ENCODE data around the gene EWSR1.

Gene EWSR1

DNA sequence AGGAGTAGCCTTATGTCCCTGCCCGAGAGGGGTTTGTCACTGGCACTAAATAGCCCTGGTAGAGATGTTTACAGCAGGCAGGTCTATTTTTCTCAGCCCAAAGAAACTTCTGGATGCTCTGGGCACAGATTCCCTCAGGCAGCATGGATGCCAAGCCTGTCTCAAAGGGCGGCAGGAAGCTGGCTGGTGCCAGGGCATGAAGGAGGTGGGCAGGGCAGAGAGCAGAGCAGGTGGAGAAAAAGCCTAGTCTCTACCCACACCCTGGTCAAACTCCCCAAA, 34.3 kb downstream of the EWSR1 start:
- DNase-seq (ENCODE audit: insufficient read length, low spot score) (no peak), FAIRE-seq (no peak)

DNA sequence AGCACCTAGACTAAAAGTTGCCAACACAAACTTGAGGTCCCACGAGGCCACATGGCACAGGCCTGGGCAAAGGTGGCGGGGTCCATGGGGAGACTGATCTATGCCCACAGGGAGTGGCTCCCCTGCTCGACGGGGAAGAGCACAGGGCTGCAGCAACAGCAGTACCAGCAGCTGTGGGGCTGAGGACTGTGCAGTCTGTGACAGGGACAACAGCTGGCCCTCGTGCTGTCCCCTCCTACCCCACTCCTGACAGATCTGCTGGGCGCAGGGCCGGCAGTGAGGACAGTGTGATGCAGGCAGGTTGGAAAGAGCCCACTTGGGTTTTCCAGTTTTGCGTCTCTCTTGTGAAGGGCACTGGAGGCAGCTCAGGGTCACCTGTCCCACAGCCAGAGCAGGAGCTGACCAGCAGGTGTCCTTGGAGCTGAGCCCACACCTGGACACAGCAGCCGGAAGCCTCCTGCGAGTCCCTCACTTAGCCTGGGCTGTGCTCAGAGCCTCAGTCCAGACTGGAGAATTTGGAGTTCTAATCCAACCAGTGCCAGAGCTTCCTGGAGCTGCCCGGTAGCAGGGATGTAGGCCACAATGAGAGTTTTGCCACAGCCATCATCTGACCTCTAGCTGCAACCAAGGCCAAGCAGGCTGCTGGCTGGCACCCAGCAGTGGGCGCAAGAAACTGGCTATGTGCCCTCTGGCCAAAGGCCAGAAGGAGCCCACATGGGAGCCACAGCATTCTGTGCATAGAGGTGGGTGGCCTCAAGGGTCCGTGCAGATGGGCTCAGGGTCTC, 34.8 kb downstream of the EWSR1 start:
- no peak for DNase-seq (ENCODE audit: insufficient read length, low spot score)
- no peak for FAIRE-seq

DNA sequence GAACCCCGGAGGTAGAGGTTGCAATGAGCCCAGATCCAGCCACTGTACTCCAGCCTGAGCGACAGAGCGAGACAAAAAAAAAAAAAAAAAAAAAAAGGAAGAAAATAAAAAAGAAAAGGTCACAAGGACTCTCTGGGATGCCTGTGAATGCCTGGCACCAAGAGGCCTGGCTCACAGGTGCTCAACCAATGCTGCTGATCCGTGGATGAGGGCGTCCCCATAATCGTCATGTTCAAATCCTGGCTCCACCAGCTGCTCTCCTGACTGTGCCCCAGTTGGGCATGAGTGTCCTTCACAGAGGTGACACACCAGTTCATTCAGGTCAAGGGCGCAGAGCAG, 37.7 kb downstream of the EWSR1 start:
- DNase-seq (ENCODE audit: insufficient read length, low spot score) (no peak), FAIRE-seq (no peak)

DNA sequence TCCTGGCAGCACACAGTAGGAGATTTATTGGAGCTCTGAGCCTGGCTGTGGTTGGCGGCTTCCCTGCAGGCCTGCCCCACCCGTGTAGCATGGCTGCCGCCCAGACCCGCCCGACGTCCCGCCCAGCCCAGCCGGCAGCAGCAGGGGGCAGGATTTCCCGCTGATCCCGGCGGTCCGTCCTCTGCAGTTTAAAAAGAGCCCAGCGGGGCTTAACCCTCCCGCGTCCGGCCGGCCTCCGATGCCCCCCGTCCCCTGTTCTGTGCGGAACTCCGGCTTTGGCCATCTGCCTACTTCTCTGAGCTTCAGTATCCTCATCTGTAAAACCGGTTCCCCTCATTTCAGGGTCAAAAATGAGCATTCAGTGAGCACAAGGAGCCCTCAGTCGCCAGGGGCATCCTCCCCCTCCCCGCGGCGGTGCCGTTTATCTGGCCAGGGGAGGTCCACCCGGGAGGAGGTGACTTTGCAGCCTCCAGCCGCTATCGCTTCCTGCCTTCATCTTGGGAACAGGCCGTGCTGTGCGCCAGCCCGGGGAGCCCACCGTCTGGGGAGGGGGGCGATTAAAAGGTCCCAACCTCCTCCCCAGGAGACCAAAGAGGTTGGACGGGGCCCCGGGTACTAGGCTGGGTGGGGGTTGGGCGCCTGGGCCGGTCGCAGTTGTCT, 38.2 kb downstream of the EWSR1 start, which contains the start of gene GAS2L1:
Gene GAS2L1 (plus strand): TSS at position 476 of the 660 bp plus-strand sequence. CDS start 1,456 bp downstream, outside the sequence.
- FAIRE-seq, result no peak
- DNase-seq (ENCODE audit: insufficient read length, low spot score), result no peak

DNA sequence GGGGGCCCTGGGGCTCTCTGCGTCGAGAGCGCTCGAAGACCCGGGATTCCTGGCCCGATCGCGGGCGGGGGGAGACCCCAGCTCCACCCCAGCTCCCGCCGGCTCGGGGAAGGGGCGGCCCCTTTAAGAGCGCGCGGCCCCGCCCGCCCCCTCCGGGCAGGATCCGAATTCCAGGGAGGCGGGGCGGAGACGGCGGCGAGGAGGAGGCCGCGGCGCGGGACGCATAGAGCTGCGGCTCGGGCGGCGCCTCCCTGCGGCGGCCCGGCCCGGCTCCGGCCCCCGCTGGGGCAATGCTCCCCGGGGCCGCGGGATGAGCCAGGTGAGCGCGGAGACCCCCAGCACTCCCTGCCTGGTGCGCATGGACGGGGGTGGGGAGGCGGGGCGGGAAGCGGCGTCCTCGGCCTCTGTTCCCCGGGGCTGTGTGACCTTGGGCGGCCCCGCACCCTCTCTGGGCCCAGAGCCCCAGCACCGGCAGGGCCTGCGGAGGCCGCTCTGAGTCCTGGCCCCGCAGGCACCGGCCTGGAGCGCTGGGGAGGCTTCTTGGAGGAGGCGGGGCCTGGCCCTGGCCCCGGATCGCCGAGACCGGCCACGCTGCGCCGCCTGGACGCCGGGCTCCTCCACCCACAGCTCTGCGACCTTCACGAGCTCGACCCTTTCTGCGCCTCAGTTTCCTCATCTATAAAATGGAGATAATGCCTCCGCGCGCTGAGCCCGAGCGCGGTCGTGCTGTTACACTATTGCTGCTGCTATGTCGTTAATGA, 38.9 kb downstream of the EWSR1 start:
- FAIRE-seq (no peak), DNase-seq (ENCODE audit: insufficient read length, low spot score) (no peak)

DNA sequence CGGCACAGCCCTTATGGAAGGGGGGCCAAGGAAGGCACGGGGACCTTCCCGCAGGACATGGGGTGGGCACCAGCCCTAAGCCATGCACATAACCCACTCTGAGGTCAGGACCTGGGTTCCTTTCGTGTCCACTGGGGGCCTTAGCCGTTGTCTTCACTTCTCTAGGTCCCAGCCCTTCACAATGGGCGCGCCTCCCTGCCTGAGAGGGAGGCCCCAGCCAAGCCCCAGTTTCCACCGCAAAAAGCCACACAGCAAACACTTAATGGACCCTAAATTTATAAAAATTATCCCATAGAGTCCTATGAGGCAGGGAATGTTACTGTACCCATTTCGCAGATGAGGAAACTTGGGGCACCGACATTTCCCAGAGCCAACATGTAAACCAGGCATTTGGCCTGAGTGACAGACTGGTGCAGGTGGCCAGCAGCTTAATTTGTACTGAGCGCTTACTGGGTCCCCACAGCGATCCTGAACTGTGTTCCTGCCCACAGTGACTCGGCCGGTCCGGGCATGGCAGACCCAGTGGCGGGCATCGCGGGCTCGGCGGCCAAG, 39.6 kb downstream of the EWSR1 start:
- no peak for FAIRE-seq
- no peak for DNase-seq (ENCODE audit: insufficient read length, low spot score)

DNA sequence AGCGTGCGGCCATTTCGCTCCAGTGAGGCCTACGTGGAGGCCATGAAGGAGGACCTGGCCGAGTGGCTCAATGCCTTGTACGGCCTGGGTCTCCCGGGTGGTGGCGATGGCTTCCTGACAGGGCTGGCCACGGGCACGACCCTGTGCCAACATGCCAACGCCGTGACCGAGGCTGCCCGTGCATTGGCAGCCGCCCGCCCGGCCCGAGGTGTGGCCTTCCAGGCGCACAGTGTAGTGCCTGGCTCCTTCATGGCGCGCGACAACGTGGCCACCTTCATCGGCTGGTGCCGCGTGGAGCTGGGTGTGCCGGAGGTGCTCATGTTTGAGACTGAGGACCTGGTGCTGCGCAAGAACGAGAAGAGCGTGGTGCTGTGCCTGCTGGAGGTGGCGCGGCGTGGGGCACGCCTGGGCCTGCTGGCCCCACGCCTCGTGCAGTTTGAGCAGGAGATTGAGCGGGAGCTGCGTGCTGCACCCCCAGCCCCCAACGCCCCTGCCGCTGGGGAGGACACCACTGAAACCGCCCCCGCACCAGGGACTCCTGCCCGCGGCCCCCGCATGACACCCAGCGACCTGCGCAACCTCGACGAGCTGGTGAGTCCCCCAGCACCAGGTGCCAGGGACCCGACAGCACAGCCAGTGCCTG, 40.2 kb downstream of the EWSR1 start:
- FAIRE-seq, result no peak
- no peak for DNase-seq (ENCODE audit: insufficient read length, low spot score)

DNA sequence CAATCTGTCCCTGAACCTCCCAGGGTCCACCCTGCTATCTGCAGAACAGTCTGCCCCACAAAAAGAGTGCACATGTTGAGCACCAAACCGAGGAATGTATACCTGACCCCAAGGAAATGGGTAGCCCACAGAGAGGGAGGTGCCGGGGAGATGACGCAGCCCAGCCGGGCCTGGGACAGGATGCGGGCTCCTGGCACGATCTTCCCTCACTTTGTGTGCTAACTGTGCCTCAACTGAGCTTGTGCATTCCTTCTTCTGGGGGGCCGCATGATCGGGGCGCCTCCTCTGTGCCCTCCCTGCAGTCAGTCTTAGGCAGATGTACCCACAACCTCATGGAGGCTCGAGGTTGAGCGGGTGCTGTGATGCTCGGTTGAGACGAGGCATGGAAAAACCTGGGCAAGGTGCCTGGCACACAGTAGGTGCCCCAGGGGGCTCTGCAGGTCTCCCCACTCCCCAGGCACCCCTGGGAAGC, 40.8 kb downstream of the EWSR1 start:
- DNase-seq (ENCODE audit: insufficient read length, low spot score), result no peak
- no peak for FAIRE-seq

DNA sequence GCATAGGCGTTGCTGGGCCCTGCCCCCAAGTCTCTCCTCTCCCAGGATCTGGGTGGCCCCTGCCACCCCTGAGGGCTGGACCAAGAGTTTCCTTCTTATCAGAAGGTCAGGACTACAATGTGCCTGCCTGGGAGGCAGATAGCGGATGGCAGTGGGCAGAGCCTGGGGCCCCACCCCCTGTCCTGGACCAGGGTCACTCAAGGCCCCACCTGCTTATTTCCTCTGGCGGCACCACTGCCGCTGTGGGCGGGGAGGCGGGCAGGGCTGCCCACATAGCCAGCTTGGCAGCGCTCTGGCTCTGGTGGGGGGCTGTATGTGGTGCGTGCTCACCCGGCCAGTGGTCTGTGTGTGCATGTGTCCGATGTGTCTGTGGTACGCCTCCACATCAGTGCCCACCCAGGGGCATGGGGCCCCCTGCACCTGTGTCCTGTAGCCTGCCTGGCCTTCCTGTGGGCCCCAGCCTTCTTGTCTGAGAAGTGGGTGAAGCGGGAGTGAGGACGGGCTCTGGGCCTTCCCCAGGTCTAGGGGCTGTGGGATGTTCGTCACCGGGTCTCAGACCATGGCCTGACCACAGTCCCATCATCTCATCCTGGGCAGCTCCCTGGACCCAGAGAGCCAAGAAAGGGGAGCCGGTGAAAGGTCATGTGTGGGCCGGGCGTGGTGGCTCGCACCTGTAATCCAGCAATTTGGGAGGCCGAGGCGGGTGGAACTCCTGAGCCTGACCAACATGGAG, 41.4 kb downstream of the EWSR1 start:
- DNase-seq (ENCODE audit: insufficient read length, low spot score) (no peak), FAIRE-seq (no peak)

DNA sequence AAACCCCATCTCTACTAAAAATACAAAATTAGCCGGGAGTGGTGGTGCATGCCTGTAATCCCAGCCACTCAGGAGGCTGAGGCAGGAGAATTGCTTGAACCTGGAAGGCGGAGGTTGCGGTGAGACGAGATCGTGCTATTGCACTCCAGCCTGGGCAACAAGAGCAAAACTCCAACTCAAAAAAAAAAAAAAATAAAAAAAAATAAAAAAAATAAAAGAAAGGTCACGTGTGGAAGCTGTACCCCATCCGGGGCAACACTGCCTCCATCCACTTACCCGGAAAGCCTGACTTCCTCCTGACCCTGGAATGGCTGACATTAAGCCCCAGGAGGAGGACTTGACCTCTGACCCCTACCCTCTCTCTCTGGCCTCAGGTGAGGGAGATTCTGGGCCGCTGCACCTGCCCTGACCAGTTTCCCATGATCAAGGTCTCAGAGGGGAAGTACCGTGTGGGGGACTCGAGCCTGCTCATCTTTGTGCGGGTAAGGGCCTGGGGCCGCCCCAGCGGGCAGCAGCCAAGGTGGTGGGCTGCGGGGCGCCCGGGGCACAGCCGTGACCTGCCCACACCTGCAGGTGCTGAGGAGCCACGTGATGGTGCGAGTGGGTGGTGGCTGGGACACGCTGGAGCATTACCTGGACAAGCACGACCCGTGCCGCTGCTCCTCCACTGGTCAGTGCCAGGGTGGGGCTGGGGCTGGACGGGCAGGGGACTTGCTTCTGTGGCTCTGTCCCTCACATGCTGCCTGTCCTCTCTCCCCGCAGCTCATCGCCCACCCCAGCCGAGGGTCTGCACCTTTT, 42.2 kb downstream of the EWSR1 start:
- no peak for FAIRE-seq

DNA sequence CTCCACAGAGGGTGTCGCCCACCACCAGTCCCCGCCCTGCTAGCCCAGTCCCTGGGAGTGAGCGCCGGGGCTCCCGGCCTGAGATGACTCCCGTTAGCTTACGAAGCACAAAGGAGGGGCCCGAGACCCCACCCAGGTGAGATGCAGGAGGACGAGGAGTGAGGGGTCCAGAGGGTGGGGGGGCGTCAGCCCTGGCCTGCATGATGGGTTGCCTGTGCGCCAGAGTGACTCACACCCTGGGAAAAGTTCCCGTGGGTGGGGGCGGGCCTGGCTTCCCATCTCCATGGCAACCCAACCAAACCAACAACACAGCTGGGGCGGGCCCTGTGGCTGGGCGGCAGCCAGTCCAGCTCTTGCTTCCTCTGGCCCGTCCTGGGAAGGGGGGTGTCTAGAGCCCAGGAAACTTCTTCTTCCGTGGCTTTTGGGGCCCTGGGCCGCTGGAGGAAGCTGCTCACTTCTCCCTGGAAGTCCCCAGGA, 42.8 kb downstream of the EWSR1 start:
- no peak for DNase-seq (ENCODE audit: insufficient read length, low spot score)
- FAIRE-seq, result no peak

More for the DNA sequence above, 42.2 kb downstream of the EWSR1 start:
- DNase-seq (ENCODE audit: insufficient read length, low spot score), result no peak

DNA sequence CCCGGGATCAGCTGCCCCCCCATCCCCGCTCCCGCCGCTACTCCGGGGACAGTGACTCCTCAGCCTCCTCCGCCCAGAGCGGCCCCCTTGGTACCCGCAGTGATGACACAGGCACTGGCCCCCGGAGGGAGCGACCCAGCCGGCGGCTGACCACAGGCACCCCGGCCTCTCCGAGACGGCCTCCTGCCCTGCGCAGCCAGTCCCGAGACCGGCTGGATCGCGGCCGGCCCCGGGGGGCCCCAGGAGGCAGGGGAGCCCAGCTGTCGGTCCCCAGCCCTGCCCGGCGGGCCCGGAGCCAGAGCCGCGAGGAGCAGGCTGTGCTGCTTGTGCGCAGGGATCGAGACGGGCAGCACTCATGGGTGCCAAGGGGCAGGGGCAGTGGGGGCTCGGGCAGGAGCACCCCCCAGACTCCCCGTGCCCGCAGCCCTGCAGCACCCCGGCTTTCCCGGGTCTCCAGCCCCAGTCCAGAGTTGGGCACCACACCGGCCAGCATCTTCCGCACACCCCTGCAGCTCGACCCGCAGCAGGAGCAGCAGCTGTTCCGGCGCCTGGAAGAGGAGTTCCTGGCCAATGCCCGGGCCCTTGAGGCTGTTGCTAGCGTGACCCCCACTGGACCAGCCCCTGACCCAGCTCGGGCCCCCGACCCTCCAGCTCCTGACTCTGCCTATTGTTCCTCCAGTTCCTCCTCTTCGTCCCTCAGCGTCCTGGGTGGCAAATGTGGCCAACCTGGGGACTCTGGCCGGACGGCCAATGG, 43.6 kb downstream of the EWSR1 start:
- FAIRE-seq (no peak), DNase-seq (ENCODE audit: insufficient read length, low spot score) (no peak)

DNA sequence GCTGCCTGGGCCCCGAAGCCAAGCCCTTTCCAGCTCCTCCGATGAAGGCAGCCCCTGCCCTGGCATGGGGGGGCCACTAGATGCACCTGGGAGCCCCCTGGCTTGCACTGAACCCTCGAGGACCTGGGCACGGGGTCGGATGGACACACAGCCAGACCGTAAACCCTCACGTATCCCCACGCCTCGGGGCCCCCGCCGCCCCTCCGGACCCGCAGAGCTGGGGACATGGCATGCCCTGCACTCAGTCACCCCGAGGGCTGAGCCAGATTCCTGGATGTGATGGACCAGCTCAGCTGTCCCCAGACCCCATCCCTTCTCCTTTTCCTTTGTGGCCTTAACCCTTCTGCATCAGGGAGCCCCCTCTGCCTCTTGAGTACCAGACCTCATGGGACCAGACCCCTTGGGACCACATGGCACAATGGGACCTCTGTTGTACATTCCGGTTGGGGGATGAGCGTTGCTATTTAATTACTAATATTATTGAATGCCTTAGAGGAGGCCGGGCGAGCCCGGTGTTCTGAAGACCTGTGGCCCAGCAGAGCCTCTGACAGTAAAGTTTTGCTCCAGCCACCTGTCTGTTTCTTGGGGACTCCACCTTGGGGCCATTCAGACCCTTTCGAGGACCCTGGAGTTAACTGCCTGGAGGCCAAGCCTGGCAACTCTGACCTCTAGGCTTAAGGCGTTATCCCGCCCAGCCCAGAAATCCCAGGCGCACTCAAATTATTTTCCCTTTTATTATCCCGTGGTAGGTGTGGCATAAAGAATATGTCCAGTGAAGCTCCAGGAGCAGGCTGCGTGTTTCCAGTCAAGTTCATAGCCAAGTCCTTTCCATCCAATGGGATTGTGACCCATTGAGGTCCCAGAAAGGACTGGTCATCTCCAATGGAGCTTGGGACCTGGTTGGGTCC, 44.4 kb downstream of the EWSR1 start:
- DNase-seq (ENCODE audit: insufficient read length, low spot score) (no peak), FAIRE-seq (no peak)

DNA sequence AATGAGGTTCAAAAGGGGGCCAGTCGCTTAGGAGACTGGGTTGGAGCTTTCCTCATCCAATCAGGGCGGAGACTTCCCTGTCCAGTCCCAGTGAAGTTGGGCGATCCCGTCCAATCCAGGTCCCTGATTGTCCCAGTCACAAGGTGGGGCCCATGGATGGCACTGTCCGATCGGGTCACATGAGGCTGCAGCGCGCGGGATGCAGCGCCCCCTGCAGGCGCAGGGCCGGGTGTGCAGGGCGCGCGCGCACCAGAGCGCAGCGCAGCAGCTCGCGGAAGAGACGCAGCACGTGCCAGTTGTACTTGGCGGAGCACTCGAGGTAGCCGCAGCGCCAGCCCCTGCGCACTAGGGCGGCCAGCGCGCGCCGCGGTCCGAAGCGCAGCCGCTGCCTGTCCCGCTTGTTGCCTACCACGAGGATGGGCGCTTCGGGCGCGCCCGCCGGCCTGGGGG, 45.1 kb downstream of the EWSR1 start:
- no peak for FAIRE-seq
- DNase-seq (ENCODE audit: insufficient read length, low spot score), result no peak

DNA sequence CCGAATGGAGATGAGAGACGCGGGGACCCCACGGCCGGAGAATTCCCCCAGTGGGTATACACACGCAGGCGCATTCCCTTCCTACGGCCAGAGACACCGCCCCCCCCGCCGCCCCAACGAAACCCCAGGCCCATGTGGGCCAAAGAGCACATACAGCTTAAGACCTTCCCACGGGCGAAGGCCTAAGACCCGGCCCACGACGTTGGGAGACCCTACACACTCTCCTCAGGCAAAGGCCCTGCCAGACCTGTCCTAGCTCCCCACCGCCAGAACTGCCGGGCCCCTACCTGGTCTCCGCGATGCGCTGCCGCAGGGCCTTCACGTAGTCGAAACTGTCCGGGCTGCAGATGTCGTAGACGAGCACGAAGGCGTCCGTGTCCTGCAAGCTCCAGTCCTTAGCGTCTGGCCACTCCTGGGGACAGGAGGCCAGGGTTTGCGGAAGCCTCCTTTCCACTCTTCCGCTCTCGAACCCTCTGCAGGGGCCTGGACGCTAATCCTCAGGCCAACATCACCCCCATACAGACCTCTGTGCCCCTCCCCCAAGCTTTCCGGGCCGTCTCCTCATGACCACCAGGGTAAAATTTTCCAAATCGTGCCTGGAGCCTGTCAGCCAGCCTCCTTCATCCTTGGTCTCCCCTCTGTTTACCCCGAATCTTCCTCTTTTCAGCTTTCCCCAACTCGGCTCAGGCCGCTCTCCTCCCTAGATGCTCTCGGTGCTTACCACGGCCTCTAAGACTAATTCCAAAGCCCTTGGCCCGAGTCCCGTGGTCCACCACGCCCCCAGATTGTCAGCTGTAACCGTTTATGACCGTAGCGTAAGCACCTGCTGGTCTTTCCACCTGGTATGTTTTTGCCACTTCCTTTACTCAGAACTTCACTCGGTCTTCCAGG, 45.8 kb downstream of the EWSR1 start:
- FAIRE-seq (no peak), DNase-seq (ENCODE audit: insufficient read length, low spot score) (no peak)

DNA sequence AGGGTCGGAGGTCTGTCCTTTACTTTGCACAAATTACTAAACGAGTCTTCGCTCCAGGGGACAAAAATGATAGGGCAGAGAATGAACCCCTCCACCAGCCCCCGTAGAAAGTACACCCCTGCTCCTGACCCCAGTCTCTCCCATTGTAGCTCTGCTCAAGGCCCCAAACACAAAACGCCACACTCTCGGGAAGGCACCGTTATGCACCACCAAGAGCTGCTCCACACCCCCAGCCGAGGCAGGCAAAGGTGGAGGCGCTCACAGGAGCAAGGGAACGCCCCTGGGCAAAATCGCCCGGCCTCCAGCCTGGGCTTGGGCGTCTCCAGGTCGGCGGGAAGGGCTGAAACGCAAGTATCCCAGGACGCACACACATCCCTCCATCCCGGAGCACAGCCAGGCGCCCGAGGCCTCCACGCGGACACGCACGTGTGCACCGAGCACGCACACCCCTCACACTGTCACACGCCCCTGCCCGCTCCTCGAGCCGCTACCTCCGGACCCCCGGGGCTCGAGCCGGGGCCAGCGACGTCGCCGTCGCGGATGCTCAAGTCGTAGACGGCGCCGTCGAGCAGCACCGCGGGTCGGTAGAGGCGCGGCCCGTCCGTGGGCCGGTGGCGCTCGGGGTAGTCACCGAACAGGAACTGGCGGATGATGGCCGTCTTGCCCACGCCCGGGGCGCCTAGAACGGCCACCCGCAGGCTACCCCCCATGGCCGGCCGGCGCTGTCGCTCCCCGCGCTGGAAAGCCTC, 46.6 kb downstream of the EWSR1 start:
- FAIRE-seq, result no peak
- no peak for DNase-seq (ENCODE audit: insufficient read length, low spot score)

Data from GM19239 (cell line).